Measurements from ENCODE around the gene DYNC1LI1.
A peak's percentile ranks its signal among the peaks of the same experiment; 100 is the strongest.

Gene DYNC1LI1

DNA sequence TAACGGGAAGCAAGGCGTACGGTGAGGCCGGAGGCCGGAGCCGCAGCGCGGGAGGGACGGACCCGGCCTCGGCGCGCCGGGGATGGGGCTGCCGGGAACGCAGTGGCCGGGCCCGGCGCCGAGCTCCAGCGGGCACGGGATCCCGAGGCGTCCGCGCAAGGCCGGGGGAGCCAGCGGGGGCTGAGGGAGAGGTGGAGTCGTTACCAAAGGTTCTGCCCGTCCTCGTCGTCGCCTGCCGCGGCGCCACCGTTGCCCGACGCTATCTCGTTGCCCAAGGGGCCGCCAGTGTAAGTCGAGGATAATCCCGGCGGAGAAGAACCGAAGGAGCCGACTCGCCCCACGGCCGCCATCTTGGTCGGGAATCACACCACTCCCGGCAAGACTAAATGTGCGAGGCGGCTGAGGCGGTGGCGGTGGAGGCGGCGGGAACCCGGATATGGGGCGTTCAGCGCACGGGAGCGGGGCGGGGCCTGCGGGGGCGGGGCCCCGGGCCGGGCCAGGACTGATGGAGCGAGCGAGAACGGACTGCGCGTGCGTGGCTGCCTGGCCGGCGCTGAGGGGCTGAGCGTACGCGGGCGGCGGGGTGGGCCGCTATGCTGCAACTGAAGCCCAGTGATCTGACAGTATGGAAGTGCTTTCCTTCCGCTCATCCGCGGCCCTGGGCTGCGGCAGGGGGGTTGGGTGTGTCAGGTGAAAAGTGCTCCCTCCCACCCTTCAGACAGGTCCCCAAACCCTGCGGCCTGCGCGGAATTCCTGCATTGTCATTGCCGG lies at the start of gene DYNC1LI1:
Gene DYNC1LI1 (minus strand): TSS at position 438 of the 771 bp plus-strand sequence. CDS start 88 bp downstream, at position 350.
- peak; percentile 87 for DNase-seq

GRCh38 chr3:32619395-32619794 lies 48.7 kb upstream of the DYNC1LI1 start:
- no peak for DNase-seq

- DNase-seq, result no peak
Observed at GRCh38 chr3:32616267-32616962, 45.8 kb upstream of the DYNC1LI1 start.

GRCh38 chr3:32614956-32615355 lies 44.3 kb upstream of the DYNC1LI1 start:
- DNase-seq, result no peak

GRCh38 chr3:32613183-32613582 lies 42.5 kb upstream of the DYNC1LI1 start:
- DNase-seq, result no peak

- DNase-seq, result no peak
Observed at GRCh38 chr3:32612547-32612946, 41.9 kb upstream of the DYNC1LI1 start.

DNA sequence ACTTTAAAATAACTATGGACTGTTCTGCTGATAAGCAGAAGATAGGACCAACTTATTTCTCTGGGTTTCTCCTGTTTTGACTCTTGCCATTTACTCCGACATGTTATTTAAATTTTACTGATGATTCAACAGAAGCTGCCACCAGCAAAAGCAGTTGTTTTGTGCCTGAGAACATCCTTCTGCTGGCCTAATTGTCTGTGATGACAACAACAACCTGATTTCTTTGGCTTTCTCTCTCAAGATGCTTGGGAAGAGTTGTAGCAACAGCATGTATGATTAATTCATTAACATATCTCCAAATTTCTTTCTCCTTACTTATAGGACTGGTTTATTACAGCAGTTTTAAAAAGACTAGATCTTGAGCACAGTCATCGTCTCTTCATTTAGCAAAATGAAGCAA lies 36.9 kb upstream of the DYNC1LI1 start:
- no peak for DNase-seq

- DNase-seq, result no peak
Observed at GRCh38 chr3:32606960-32607359, 36.3 kb upstream of the DYNC1LI1 start.

DNA sequence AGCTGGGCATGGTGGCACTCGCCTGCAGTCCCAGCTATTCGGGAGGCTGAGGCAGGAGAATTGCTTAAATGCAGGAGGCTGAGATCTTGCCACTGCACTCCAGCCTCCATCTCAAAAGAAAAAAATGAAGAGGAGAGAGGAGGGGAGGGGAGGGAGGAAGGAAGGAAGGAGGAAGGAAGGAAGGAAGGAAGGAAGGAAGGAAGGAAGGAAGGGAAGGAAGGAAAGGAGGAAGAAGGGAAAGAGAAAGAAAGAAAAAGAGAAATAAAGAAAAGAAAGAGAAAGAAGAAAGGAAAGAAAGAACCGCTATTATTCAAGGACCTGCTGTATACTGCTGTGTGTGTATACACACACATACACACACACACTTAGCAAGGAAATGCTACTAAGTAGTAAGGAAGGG lies 35.6 kb upstream of the DYNC1LI1 start:
- no peak for DNase-seq

DNA sequence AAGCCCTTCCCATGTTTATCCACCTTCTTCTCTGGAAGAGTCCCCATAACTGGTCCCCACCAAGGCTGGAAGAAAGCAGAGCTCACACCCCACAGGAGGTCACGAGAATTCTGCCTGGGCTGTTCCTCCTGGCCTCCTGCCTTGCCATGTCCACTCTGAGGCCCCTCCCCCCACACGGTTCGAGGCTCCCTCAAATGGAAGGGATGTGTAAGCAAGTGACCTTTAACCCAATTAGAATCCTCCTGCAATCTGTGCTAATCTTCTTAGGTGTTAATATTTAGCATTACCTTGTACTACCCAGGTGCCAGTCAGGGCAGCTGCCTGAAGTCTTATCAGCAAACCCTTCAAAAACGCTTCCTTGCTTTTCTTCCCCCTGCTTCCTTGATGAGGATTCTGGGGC lies 32.4 kb upstream of the DYNC1LI1 start:
- DNase-seq, result no peak

DNA sequence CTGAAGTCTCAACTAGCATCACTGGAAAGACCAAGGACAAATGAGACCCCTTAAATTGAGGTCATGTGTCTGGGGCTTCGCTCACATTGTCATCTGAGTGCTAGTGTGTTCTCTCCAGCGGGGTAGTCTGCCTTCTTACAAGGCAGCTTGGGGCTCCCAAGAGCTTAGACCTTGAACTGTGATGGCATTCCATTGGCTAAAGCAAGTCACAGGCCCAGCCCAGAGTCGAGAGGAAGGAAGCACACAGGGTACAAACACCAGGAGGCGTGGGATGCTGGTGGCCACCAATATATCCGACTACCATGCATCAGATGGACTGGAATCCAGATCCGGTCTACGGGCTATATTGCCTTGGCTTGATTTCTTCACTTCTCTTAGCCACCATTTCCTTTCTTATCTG lies 31.5 kb upstream of the DYNC1LI1 start:
- no peak for DNase-seq

GRCh38 chr3:32601722-32602121 lies 31.1 kb upstream of the DYNC1LI1 start:
- DNase-seq, result no peak

DNA sequence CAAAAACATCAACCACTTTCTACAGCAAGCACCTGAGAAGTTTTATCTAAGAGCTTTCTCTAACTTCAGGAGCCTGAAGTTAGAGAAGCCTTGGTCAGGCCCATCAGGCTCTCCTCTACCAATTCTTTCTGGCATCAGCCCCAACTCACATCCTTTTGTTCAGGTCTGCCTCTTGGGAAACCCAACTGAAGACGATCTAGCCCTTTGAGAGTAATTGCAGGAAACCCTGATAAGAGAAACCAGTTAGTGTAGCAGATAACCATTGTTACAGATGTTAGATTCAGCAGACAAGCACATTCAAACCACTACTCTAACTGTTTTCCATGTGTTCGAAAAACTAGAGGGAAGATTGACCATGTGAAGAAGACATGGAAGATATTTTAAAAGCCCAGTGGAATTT lies 27.0 kb upstream of the DYNC1LI1 start:
- DNase-seq, result no peak

GRCh38 chr3:32596909-32597369 lies 26.3 kb upstream of the DYNC1LI1 start:
- DNase-seq, result no peak

- no peak for DNase-seq
Observed at GRCh38 chr3:32596282-32596908, 25.7 kb upstream of the DYNC1LI1 start.

DNA sequence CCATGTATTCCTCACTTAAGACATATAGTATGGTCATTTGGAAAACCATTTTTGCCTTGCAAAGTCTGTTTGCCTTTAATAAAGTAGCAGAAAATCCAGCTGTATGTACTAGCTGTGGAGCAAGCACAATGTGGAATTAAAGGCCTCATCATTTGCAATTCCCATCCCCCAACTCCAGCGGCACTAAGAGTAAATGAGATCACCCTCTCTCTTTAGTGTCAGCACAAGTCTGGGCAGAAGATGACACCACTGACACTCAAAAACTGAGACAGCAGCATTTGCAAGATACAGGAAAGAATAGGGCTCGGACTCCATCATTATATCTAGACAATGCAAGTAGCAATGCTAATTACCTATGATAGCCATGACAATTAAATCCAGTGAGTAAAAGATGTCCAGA lies 24.7 kb upstream of the DYNC1LI1 start:
- DNase-seq, result no peak

DNA sequence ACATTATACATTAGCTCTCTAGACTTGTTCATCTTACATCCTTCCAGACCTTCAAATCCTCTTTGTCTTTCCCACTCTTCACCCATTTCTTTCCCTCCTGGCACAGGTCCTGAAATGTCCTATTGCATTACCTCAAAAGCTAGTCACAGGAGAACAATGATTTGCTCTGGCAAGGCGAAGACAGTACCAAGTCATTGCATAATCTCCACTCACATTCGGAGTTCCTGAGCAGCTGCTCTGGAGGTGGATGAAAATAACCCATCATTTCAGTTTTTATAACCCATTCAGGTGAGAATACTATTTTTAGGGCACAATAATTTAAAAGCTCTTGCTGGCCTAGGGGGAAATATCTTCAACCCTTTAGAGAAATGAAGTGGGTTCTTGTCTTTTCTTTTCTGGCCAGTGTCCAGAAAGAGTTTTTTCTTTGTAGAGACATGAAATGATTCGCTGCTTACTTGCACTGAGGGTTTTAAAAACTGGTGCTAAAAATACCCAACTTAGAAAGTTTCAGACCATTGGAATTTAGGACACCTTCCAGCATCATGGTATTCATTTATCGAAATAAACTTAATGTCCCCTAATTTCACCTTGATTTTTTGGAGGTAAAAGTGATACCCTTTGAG lies 23.4 kb upstream of the DYNC1LI1 start:
- no peak for DNase-seq

DNA sequence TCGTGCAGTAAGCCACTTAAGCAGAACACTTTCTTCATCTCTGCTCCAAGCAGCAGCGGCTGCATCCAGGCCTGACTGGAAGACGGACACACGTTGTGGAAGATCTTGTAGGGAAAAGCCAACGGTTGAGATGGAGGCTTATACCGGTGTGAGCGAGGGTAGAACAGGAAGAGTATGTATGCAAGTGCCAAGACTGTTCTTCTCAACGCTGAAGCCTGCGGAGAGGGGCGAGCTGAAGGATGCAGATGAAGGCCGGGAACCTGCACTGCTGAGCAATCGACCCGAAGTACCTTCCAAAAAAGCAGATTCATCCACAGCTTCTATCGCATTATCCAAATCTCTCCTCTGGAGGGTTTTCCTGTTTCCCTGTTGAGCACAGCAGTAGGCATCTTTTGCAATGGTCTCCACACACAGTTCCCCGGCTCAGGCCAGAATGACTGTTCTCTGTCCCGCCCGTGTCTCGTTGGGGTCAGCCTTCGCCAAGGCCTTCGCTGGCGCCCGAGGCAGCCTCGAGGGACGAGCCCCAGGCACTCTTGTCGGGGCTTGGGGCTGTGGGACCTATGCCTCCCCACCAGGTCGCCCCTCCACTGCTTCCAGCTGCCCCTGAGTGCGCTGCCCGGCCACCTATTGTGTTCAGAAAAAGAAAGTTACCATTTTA lies 22.2 kb upstream of the DYNC1LI1 start:
- no peak for DNase-seq

DNA sequence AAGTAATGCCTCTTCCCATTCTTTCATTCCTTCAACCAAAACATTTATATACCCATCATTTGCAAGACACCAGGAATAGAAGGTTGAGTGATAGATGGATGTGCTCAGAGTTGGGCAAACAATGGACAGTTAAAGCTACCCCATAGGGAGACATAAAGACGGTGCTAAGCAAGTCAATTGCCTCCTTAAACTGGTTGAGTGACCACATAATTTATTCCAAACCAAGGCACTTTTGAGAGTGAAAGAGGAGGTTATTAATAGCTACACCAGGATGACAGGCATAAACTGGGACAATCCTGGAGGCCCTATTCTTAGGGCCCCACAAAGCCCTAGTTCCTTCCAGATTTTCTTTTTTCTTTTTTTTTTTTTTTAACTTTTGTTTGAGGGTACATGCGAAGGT lies 21.4 kb upstream of the DYNC1LI1 start:
- DNase-seq, result no peak

GRCh38 chr3:32591186-32591585 lies 20.5 kb upstream of the DYNC1LI1 start:
- DNase-seq, result no peak

DNA sequence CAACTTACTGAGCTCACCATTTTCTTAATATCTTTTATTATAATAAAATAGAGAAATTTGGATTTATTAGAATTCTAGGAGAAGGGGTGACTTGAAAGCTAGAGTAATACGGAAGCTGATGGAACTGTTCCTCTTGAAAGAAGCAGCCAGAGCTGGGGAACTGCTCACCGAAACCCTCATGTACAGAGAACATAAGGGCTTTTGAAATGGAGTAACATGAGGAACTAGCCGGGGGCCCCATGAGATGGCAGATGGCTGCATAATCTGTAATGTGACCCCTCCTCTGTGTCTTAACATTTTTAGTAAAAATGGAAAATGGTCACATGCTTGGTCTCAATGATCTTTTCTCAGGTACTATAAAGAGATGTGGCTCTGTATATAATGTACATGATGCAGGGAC lies 15.7 kb upstream of the DYNC1LI1 start:
- no peak for DNase-seq

GRCh38 chr3:32584660-32585059 lies 14.0 kb upstream of the DYNC1LI1 start:
- DNase-seq, result no peak

GRCh38 chr3:32583708-32584107 lies 13.1 kb upstream of the DYNC1LI1 start:
- no peak for DNase-seq
